Stimulated activated CD4-positive, alpha-beta T cell treated with anti-CD3 and anti-CD28 coated beads, Interleukin-15, amount 100 ng/mL, for 1 hour (primary cell): ENCODE measurements around the gene NOS2.
"Not testable (repeated sequence)": the region's sequence is repeated elsewhere in the genome, so short reads cannot be mapped to it uniquely, and the experiment has no call there.

ENCODE experiments used
- DNase-seq, 2 donors: peaks; one replicate each; pipeline ENCODE4 v3.0.0-alpha.2; 2020; ENCODE audit warnings: low read depth in 1 of 2, low spot score in 1 of 2

NOS2 gene

DNA sequence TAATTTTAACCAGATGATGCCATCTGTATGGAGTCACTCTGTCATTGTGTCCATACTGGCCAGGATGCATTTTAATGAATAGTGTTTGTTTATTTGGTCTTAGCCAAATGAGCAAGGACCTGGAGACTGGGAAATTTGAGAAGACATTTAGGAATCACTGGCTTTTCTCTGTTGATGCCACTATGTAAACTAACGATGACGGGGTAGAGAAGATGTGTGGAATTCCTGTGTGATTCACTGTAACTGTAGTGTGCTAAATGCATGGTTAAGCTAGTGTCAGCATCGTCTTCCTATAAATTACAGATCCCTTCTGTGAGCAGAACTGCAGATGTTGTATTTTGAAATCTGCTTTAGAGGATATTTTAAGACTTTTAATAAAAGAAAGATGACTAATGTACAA, 66.6 kb downstream of the NOS2 start:
- no peak for DNase-seq

DNA sequence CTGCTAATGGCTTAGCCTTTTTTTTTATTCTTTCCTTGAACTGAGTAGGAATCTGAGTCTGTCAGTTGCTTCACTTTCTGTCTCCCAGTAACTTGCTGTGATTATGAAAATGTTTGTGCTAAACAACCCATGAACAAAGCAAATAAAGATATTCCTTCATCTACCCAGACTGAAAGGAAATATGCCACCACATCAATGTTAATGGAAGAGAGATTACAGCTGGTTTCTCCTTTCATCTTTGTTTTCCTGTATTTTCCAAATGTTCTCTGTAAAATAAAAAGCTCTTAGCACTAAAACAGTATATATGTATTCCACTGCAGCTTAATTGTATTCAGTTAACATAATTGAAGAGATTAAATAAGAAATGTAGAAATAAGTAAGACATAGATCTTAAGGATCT, 67.6 kb downstream of the NOS2 start:
- DNase-seq, result not testable (repeated sequence)

DNA sequence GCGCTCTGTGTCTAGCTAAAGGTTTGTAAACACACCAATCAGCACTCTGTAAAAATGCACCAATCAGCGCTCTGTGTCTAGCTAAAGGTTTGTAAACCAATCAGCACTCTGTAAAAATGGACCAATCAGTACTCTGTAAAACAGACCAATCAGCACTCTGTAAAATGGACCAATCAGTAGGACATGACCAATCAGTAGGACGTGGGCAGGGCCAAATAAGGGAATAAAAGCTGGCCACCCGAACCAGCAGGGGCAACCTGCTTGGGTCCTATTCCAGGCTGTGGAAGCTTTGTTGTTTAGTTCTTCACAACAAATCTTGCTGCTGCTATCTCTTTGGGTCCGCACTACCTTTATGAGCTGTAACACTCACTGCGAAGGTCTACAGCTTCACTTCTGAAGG, 74.3 kb downstream of the NOS2 start:
- DNase-seq, result not testable (repeated sequence)

DNA sequence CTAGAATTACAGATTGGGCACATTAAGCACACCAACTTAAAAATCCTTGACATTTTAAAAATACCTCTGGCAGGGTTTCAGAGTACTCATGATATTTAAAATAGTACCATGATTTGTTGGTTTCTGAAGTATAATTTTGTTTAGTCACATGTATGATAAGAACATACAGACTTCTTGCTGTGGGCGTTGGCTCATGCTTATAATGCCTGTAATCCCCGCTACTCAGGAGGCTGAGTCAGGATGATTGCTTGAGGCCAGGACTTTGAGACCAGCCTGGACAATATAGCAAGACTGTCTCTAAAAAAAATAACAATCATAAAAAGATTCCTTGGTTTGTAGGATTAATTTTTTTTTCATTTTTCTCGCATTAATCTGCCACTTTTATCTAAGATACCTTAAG, 78.5 kb downstream of the NOS2 start:
- DNase-seq, result no peak
